GM19324 (cell line): ENCODE results near the gene SLC8A2.

Experiments used
- ATAC-seq: cut with Tn5 transposase; IDR thresholded peaks from one replicate; pipeline ENCODE4 v1.9.1; 2021; ENCODE audit warnings: mild to moderate bottlenecking, moderate library complexity; ENCODE audit not compliant: unreplicated experiment, low FRiP score

Gene SLC8A2

GRCh38 chr19:47506459-47506858 is 34.8 kb upstream of the SLC8A2 start:
- ATAC-seq = no peak

DNA sequence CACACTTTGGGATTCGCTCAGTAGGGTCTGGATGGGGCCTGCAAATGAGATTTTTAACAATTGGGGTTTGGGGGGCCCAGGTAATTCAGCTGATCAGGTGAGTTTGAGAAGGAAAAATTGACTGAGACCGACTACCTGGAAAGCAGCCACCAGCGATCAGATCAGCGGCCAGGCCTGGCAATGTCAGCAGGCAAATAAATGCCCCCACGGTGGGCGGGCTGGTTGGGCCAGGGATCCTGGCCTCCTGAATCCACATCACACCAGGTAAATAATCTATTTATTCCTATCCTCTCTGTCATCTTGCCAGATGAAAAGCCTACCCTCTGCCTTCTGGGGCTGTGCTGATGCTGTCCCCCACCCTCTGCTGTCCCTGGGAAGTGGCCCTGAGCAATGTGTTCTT is 33.8 kb upstream of the SLC8A2 start:
- no peak for ATAC-seq

DNA sequence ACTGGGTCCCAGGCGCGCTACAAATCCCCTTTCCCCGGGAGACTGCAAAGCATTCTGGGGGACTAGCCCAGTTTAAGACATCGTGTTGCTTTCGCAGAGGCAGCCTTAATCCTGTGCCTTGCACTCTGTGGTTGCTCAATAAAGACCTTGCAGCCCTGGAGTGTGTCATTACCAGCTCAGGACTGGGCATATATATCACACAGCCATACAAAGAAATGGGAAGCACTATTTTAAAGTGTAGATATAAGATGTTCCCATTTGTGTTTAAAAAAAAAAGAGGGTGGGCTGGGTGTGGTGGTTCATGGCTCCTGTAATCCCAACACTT is 32.1 kb upstream of the SLC8A2 start:
- no peak for ATAC-seq

DNA sequence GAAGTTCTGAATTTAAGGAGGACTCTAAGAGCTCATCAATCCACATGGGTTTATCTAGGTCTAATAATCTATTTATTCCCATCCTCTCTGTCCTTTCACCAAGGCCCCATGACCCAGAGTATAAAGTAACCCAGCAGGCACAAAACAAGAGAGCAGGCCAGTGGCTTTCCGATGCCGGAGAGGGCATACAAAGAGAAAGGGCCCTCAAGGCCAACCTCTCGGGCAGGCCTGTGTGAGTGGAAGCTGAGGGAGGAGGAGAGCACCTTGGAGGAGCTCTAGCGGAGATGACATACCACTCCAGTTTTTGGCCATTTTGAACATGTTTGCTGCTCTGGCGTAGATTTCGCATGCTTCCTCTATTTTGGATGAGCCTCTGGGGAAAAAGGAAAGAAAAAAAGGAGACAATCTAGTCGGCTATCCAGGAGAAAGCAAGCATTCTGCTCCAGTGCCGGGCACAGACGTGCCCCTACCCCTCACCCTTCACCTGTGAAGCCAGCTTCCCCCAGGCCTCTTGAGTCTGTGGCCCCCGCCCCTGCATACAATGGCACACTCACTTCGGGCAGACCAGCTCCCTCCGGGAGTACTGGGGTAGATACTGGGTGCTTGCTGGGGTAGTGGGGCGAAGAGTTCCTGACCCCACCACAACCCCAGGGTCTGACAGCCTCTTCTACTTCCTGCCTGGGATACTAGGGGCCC is 31.6 kb upstream of the SLC8A2 start:
- no peak for ATAC-seq

DNA sequence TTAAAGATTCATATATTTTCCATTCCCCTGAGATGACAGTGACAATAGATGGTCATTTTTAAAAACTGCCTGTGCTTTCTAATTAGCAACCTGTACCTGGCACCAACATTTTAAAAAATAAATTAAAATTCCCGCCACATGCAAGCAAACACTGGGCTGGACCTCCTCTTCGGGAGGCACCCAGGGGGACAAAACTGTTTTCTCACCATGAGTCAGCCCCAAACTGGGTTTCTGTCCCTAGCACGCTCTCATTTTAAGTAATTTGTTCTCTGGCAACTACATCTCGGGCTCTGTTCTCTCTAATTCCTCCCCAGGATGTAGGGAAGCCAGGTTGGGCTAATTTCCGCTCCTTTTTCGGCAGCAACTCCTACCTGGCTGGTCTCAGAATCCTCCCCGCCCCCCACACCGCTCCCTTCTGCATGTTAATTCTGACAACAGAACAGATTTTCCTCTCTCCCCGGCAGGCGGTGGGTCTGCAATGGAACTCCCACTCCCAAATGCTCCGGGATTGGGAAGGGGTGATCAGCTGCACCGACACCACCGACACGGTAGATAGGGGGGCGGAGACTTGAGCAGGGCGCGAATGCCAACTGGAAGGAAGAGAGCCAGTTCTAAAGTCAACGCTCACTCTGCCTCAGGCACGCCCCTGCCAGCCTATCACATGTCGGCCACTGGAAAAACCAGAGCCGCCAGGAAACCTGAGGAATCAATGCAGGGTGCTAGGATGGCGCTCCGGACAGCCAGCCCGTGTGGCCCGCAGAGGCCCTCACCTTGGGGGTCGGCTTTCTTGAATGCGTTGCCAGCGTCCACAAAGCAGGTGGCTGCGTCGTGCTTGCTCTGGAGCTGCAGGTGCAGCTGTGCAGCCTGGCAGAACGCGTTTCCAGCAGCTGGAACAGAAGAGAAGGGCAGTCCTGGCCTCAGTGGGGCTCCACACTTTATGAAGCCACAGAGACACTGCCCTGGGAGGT is 28.5 kb upstream of the SLC8A2 start:
- ATAC-seq = no peak

DNA sequence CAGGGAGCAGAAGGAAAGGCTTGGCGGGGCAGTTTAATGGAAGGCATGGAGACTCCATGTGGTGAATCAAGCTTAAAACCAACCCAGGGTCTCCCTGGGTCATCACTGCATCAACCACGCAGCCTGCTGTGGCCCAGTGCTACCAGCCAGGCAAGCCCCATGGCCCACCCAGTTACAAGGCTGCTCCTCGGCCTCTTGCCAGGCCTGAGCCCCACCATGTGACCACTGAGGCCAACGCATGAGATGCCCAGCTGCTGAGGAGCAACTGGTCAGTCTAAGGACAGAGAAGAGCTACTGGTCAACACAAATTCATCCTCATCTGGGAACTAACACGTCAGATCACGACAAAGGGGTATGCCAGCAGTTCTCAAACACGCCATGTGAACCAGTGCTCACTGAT is 27.7 kb upstream of the SLC8A2 start:
- ATAC-seq = no peak

GRCh38 chr19:47498561-47498960 is 26.9 kb upstream of the SLC8A2 start:
- ATAC-seq = no peak

DNA sequence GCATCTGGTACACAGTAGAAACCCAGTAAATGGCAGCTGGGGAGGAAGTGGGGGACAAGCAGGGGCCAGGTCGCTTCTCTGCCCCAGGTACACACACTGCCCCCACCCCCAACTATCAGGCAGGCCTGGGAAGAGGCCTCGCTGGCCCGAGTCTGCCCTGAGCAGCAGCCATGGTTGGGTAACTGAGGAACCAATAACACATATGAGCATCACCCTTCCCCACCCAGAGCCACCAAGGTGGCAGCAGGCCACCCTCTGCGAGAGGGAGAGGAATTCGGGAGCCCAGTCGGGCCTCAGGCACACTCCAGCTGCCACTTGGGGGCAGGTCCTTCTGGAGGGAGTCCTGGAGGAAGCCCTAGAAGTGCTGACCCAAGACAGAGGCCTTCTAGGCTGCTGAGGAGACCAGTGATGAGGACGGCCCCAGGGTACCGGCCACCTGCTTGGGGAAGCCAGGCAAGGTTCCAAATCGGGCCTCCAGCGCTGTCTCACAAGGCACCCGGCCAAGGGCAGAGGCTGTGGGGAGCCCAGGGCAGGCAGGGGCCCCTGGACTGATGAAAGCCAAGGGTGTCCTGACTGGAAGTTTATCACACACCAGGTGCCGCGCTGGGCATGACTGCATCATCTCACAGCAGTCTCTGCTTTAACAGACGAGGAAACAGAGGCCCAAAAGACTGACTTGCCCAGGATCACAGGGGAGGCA is 26.3 kb upstream of the SLC8A2 start:
- ATAC-seq = no peak

GRCh38 chr19:47497050-47497766 is 25.5 kb upstream of the SLC8A2 start:
- no peak for ATAC-seq

- no peak for ATAC-seq
Observed at GRCh38 chr19:47495478-47496372, 24.0 kb upstream of the SLC8A2 start.

DNA sequence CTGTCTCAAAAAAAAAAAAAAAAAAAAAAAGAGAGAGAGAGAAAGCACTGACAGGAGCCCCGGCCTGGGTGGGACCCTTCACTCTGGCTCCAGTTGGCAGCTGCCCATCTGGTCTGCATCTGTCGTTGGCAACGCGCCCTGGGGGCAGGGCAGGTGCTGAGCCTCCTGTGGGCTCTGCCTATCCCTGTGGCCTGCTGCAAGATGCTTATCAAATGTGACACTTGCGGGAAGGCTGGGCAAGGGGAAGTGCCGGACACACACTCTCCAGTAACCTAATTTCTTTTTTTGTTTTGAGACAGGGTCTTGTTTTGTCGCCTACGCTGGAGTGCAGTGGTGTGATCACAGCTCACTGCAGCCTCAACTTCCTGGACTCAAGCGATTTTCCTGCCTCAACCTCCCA is 23.0 kb upstream of the SLC8A2 start:
- no peak for ATAC-seq

DNA sequence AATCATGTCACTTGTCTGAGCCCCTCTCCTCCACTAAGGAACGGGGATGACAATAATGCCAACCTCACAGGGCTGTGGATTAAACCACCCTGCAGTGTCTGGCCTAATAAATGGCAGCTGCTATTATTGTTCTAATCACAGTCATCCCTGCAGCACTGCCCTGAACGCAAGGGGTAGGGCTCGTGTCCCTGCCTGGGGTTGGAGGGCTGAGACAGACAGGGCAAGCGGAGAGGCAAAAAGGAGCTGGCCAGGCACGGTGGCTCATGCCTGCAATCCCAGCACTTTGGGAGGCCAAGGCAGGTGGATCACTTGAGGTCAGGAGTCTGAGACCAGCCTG is 22.5 kb upstream of the SLC8A2 start:
- ATAC-seq = no peak

- no peak for ATAC-seq
Observed at GRCh38 chr19:47493378-47494210, 21.9 kb upstream of the SLC8A2 start.

DNA sequence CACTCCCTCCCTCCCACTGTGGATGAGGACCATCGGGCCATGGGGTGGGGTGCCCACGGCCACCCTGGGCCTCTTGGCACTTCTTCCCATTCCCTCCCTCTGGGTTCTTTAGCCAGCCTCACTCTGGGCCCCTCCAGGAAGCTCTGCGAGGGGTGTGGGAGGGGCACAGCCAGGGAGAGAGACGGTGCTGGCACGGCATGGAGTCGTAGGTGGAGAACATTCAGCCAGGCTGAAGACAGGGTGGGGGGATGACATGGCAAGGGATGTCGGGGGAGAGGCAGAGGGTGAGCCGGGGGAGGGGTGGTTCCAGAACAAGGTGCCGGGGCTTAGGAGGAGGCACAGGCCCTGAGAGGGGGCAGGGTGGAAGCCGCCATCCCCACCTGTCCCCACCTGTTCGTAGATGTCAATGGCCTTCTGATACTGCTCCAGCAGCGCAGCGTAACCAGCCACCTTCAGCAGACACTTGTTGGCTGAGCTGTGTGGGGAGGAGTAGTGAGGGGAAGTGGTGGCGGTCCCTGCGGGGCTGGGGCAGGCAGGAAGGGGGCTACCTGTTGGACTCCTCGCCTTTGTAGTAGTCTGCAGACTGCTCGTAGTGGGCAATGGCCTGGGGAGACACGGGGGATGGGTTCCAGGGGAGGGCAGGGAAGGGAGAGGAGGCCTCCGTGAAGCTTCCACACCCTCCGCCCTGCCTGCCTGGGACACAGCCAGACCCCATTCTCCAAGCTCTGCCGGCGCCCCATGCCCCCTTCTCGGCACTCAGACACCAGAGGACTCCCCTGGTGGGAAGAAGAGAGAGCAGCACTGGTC is 21.1 kb upstream of the SLC8A2 start:
- ATAC-seq = no peak

- no peak for ATAC-seq
Observed at GRCh38 chr19:47492137-47492533, 20.4 kb upstream of the SLC8A2 start.

GRCh38 chr19:47491358-47492136 is 19.9 kb upstream of the SLC8A2 start:
- no peak for ATAC-seq

DNA sequence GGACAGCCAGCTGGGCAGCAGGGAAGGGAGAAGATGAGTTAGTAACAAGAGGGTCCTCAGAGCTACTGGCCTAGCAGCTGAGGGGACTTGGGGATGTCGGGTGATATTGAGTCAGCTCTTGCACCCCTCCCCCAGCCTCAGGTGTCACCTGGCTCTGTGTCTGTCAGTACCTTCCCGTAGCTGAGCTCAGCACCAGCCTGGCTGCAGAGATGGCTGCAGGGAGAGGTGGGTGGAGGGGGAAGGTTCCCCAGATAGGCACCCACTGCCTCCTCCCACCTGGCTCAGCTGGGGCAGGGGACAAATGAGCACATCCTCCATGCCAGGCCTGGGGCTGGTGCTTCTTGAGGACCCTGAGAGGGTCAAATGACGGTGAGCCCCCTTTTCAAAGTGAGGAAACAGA is 19.2 kb upstream of the SLC8A2 start:
- ATAC-seq = no peak
